Stimulated activated CD8-positive, alpha-beta memory T cell treated with anti-CD3 and anti-CD28 coated beads, Interleukin-15, amount 100 ng/mL, for 24 hours (primary cell): Measurements from ENCODE around the gene NTRK1.

ENCODE experiments used
- DNase-seq: peaks from one replicate; pipeline ENCODE4 v3.0.0-alpha.2; 2020; ENCODE audit warnings: low read depth

Gene NTRK1

DNA sequence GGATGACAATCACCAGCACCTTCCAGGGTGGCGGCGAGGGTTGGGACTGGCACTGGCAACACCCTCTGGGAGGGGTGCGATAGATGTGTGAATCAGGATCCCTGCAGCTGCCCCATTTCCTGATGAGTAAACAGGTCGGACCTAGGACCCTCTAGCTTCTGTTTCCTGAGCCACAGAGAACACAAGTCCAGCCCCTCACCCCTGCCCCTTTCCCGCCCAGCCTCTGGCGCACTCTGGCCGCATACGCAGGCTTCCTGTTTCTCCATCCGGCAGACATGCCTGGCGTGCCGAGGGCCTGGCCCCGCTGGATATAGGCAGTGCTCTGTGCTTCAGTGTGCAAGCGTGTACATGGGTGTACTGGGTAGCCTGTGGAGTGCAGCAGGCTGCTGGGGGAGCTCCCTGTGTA is 37.5 kb downstream of the NTRK1 start:
- DNase-seq = no peak

DNA sequence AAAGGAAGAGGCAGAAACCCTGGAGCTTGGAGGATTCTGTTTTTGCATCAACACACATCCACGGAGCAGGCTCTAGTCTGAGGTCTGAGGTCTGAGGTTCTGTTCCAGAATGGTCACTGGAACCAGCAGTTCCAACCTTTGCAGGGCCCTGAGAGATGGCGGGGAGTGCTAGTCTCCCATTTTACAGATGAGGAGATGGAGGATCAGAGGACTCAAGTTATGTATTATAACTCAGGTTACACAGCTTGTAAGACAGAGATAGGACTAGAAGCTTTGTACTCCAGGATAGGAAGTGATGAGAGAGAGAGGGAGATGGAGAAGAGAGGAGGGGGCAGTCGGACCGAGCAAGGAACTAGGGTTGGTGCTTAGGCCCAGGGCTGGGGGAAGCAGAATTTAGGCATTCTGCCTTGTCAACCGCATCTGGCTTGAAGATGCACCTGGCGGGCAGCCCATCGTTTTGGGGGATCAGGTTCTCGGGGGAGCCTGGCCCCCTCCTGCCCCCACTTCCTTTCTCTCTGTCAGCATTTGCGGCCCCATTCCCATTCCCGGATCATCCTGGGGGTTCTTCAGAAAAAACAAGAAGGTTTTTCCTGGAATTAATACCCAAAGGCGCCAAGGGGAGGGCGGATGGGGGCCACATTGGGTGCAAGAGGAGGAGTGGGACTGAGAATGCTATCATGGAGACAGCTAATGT is 38.5 kb downstream of the NTRK1 start:
- DNase-seq = no peak

DNA sequence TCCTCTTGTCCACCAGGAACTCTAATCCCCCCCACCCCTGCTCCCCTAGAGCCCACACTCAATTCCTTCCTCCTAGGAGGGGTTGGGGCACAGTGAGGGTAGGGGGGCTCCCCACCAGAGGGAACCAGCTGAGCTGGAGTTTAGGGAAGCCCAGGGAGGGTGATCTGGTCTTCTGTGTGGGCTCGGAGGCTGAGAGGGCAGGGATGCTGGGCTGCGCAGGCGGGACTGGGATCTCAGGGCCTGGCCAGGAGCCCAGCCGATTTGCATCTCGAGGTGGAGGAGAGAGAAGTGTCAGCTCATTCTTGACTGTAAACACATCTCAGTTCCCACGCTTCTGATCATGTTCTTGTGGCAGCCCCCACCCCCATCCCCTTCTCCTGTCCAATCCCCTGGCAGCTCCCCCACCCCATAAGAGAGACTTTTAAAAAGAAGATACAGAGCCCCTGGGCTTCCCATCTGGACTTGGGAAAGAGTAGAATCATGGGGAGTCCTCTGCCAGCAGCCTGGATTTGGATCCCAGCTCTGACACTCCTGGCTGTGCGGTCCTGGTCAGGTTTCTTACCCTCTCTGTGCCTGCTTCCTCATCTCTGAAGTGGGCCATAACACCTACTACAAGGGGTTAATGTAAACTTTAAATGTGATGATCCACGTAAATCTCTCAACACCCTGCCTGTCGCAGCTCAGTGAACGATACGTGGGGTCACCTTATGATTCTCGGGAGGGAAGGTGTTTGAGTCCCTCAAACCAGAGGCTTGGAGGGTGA is 39.5 kb downstream of the NTRK1 start:
- DNase-seq = no peak

DNA sequence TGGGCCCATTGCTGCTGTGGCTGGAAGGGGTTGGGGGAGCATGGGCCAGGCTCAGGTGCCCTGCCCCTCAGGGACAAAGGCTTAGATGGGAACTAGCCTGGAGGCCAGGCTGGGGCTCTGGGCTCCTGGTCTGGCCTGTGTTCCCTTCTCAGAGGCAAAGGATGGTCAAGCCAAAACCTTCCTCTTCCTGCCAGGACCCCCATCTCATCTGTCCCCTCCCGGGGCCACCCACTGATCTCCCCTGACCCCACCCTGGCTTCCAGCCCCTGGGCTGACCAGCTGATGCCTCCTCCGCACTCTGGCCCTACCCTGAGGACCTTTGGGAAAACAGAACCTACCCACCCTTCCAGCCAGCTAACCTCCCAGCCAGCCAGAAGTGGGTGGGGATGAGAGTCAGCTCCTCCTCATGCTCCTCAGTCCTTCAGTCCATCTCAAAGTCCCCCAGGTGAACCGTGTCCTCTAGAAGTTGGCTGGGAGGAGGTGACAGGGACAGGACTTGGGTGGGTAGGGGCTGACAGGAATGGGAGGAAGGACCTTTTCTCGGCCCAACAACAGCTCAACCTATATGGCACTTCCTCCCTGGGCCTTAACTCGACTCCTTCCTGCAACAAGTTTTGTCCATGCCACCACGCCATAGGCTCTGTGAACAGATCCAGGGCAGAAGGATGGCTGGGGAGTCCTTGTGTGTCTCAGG is 40.4 kb downstream of the NTRK1 start:
- no peak for DNase-seq

DNA sequence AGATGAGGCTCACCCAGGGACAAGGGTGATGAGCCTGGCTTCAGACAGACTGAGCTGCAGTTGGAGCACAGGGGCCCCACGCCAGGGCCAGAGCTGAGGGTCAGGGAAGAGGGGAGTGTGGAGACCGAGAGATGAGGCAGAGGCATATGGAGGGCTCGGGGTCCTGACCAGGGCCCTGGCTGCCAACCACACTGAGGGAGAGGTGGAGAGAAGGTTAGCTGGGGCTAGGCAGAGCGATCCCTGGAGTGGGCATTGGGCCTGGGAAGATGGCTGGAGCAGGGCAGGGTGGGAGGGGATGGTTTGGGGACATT is 40.9 kb downstream of the NTRK1 start:
- DNase-seq = no peak

DNA sequence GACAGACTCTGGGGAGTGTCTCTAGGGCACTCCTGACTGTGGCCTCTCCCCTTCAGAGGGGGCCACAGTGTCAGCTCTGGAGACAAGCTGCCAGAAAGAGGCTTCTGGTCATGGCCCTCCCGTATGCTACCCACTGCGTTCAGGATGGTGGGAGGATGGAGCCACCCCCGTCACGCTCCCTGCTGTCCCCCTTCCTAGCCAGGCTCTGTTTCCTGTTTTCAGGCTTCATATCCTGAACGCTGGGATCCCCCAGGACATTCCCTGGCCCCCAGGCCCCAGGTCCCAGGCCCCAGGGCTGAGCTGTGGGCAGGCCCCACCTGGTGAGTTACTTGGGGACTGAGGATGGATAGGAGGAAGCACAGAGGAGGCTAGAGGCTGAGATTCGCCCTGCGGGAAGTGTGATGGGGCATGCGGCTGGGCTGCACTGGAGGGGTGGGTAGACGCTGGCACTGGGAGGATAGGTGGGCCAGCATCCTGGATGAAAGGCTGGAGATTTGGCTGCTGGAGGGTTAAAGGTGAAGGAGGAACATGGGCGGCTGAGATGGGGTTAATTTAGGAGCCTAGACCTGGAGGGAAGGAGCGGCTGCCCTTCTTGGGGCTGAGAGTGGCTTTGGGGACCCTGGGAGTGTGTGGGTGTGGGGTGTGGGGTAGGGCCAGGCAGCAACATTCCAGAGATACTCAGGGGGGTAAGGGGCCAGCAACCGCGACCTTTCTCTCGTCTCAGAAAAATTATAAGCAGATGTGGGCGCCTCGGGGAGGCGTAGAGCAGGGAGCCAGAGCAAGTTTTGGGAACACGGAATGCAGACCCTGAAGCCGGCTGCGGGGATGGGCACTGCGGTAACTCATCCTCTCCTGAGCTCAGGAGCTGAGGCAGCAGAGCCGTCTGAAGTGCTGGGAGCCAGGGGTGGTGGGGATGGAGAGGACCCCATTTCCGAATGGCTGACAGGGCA is 41.6 kb downstream of the NTRK1 start:
- no peak for DNase-seq

DNA sequence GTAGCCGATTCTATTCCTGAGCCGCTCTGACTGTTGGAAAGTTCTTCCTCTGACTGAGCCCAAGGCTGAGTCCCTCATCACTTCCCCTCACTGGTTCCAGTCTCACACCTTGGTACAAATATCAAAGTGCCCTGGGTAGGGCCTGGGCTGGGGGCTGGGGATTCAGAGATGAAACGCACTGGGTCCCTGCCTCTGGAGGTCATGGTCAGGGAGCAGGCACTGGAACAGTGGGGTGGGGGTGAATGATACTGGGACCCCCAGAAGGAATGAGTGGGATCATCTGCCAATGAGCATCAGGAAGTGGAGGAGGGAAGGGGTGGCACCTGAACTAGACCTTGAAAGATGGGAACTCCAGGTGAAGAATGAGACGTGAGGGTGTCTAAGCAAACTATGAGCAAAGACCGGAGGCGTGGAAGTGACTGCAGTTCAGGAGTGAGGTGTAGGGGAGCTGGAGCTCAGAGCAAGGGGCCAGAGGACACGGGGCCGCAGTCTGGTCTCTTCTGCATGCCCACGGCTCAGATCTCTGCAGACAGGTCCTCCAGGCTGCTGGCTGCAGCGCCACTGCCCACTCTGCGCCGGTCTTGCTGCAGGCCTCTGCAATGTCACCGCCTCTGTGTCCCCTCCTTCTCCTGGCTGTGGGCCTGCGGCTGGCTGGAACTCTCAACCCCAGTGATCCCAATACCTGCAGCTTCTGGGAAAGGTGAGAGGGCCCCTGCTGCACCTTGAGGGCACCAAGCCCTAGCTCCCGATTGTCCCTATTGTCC is 42.8 kb downstream of the NTRK1 start:
- DNase-seq = no peak

DNA sequence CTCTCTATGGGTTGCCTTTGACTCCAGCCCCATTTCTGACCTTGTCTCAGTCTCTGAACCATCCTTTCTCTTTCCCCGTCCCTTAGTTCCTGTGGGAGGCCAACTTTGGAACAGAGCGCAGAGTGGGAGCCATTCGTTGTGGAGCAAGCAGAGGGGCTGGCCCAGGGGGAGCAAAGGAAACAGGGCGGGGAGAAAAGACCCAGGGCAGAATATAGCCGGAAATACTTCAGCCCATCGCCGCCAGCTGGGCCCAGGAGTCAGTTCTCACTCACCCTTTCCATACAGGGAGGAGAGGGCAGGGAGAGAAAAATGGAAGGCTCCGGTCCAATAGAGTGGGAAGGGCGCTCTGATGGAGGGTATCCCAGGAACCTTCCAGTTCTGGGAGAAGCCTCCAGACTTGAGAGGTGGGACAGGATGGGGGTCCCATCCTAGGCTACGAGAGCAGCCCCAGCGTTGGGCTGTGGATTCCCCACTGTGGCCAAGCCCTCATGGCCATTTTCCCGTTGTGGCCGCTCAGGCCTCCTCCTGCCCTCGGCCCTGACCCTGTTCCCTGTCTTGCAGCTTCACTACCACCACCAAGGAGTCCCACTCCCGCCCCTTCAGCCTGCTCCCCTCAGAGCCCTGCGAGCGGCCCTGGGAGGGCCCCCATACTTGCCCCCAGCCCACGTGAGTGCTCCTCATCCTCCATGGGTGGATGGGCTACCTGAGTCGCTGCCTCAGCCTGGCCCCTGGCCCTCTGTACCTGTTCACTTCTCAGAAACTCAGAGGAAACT is 43.7 kb downstream of the NTRK1 start:
- no peak for DNase-seq

DNA sequence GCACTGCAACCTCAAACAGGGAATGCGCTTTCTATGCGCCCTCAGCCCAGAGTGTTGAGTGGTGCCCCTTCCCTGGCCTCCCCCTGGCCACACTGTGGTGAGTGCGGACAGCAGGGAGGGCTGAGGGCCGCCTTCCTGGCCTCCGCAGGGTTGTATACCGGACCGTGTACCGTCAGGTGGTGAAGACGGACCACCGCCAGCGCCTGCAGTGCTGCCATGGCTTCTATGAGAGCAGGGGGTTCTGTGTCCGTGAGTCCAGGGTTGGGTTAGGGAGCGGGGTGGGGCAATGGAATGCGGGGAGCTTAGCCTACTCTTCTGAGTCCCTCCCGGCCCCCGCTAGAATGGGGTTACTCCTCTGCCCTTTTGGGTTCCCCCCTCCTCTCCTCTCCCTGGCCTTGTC is 44.5 kb downstream of the NTRK1 start:
- no peak for DNase-seq

DNA sequence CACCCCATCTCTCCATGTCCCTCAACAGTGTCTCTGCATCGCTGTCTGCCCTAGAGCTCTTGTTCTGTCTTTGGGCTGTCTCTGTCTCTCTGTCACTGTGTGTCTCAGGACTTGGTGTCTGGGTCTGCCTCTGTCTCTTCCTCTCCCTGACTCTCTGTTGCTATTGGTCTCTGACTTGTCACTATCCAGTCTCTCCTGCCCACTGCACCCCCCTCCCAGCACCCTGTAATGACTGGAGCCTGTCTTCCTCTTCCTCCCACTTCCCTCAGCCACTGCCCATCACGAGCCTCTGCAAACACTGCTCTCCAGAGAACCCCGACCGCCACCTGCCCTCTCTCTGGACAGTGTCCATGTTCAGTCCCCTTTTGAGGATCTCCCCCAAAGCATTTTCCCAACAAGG is 45.0 kb downstream of the NTRK1 start:
- DNase-seq = no peak

DNA sequence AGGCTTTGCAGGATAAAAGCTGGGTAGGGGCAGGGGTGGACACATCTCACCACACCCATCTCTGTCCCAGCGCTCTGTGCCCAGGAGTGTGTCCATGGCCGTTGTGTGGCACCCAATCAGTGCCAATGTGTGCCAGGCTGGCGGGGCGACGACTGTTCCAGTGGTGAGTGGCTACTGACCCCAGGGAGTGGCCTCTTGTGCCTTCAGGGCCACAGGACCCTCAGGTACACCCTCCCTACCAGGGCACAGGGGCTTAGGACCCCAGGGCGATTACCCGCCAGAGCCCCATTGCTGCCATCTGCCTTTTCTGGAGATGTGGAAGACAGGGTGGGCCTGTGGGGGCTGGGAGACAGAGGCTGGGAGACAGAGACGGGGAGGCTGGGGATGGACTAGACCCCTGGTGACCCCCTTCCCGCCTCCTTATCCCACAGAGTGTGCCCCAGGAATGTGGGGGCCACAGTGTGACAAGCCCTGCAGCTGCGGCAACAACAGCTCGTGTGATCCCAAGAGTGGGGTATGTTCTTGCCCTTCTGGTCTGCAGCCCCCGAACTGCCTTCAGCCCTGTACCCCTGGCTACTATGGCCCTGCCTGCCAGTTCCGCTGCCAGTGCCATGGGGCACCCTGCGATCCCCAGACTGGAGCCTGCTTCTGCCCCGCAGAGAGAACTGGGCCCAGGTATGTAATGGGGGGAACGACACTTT is 45.7 kb downstream of the NTRK1 start:
- no peak for DNase-seq

DNA sequence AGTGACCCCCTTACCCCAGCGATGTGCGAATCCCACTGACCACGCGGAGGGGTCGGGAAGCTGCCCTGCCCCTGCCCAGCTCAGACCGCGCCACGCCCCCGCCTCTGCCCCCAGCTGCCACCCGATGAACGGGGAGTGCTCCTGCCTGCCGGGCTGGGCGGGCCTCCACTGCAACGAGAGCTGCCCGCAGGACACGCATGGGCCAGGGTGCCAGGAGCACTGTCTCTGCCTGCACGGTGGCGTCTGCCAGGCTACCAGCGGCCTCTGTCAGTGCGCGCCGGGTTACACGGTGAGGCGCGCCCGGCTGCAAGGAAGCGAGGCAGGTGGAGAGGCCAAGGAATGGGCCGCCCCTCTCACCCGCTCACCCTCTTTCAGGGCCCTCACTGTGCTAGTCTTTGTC is 47.9 kb downstream of the NTRK1 start:
- no peak for DNase-seq

DNA sequence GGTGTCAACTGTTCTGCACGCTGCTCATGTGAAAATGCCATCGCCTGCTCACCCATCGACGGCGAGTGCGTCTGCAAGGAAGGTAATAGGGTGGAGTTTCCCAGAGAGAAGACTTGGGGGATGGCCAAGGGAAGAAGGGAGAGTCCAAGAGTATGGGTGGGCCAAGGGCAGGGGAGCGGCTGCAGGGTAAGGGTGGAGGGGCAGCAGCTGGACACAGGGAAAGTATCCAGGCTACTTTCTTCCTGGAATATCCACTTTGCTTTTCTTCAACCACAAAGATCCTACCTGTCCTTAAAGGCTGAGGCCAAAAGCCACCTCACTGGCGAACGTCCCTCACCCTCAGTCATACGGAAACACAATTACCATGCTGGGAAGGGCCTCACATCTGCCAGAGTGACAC is 48.3 kb downstream of the NTRK1 start:
- no peak for DNase-seq

DNA sequence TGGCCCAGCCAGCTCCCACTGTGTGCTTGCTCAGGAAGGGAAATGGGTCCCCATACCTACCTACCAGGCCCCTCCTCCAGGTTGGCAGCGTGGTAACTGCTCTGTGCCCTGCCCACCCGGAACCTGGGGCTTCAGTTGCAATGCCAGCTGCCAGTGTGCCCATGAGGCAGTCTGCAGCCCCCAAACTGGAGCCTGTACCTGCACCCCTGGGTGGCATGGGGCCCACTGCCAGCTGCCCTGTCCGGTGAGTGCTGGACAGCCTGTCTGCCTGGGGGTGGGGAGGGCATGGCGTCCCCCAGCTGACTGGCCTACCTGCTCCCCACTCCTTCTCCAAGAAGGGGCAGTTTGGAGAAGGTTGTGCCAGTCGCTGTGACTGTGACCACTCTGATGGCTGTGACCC is 49.0 kb downstream of the NTRK1 start:
- no peak for DNase-seq

DNA sequence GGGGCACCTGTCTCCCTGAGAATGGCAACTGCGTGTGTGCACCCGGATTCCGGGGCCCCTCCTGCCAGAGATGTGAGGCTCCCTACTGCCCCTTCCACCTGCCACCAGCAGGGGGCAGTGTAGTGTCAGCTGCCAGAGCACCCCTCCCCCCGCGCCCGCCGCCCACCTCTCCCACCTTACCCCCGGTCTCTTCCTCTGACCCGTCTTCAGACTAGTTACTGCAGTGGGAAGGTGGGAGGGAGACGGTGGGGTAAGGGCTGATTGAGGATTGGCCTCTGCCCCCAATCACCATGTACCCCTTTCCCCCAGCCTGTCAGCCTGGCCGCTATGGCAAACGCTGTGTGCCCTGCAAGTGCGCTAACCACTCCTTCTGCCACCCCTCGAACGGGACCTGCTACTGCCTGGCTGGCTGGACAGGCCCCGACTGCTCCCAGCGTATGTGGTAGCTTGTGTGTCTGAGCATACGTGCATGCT is 49.7 kb downstream of the NTRK1 start:
- DNase-seq = peak; percentile 39

DNA sequence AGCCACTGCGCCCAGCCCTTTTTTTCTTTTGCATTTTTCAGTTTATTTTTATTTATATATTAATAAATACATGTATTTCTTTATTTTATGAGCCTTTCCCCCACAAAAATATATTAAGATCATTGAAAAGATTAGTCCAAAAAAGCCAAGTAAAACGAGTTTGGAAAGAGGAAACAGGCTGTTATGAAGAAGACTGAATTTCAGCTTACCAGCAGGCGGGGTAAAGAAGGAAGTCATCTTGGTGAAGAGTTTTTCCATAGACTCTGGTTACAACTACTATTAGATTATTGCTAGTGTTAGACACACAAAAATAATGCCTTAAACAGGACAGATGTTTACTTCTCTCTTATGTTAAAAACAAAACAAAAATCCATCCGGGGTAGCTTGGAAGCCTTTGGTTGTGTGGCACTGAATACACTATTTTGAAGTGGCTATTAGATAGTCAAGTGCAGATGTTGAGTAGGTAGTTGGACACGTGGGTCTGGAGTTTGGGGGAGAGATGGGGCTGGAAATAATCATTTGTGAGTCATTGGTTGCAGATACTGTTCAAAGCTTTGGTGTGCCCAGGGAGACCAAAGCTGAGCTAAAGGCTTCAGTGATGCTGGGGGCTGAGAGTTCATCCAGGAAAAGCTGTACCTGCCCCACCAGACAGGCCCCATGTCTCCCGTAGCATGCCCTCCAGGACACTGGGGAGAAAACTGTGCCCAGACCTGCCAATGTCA is 51.1 kb downstream of the NTRK1 start:
- DNase-seq = no peak

DNA sequence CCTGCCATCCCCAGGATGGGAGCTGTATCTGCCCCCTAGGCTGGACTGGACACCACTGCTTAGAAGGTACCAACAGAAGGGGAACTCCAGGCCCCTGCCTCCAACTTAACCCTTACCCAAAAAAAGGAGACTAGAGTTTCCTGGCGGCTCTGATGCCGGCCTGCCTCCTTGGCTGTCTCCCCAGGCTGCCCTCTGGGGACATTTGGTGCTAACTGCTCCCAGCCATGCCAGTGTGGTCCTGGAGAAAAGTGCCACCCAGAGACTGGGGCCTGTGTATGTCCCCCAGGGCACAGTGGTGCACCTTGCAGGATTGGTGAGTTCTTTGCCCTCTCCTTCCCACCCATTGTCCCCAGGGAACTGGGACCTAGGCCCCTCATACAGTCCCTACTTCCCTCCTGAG is 51.6 kb downstream of the NTRK1 start:
- DNase-seq = no peak

DNA sequence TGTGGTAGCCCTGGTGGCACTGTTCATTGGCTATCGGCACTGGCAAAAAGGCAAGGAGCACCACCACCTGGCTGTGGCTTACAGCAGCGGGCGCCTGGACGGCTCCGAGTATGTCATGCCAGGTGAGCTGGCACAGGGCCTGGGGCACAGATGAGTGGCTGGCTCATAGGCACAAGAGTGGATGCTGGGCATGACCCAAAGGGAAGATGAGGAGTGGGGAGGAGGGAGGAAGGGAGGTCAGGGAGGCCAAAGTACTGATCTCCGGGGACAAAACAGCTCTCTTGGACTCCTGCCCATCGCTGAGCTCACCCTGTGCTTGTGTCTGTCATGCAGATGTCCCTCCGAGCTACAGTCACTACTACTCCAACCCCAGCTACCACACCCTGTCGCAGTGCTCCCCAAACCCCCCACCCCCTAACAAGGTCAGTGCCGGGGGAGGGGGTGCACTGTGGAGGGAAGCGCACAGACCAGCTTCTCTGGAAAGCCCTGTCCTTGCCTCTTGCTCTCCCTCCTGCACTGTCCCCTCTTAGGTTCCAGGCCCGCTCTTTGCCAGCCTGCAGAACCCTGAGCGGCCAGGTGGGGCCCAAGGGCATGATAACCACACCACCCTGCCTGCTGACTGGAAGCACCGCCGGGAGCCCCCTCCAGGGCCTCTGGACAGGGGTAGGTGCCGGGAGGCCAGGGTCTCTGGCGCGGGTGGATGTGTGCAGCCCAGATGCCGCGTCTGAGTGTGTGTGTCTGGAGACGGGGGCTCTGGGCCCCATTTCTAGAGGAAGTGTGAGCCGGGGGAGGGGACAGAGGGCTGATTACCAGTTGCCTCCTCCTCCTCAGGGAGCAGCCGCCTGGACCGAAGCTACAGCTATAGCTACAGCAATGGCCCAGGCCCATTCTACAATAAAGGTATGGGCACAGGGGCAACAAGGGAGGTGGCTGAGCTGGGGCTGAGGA is 52.5 kb downstream of the NTRK1 start:
- no peak for DNase-seq
